NT2/D1 (cell line): Measurements from ENCODE around the gene HOXB4.

ENCODE experiments used
- YY1 ChIP-seq: IDR thresholded peaks from 2 replicates; pipeline ENCODE4 v1.6.1; 2011; ENCODE audit not compliant: insufficient read length, insufficient read depth
- ZNF274 ChIP-seq: IDR thresholded peaks from 2 replicates; pipeline ENCODE4 v1.6.1; 2011; ENCODE audit warnings: mild to moderate bottlenecking, low read depth, low read length

- TF ChIP-seq YY1: no peak
- TF ChIP-seq ZNF274: no peak
Observed at GRCh38 chr17:48539177-48539576, 39.0 kb downstream of the HOXB4 start.
